Measurements from ENCODE around the gene BAG3.
"Not testable (repeated sequence)": the region's sequence is repeated elsewhere in the genome, so short reads cannot be mapped to it uniquely, and the experiment has no call there.

BAG3 gene

DNA sequence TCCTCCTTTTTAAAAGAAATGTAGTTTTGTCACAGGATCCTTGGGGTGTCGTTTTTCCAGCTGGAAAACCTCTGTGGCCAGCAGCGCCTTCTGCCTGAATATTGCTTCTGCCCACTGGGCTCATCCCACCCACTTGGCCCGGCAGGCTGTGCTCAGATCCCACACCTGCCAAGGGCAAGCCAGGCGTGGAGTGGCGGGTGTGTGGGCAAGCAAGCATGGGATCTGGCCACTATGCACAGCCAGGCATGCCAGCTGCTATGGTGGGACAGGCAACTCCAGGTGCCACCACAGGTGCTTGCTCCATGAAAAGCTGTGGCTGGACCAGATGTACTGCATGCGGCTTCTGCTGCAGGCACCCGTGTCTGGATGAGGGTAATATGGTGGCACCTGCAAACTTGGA is 43.4 kb downstream of the BAG3 start:
- DNase-seq: no peak

DNA sequence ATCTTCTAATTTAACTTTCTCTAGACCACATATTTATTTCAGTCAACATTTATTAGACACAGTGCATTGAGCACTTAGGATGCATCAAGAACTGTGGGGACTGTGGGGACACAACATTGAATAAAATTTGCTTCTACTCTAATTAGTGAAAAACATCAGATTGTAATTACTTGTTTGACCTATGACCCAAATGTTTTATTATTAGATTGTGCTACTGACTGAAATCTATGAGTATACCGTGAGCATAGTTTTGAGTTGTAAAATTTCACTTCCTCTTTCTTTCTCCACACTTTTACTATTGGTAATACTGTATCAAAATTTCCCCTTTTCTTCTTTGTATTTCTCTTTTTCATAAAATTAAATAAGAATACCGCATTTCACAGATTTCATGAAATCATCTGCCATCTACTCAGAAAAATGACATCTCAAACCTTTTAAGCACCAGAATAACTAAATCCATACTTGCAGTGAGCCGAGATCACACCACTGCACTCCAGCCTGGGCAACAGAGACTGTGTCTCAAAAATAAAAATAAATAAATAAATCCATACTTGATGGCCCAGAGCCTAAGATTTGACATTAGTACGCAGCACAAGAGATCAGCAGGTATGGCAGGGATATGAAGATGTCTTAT is 49.3 kb downstream of the BAG3 start:
- DNase-seq: no peak

DNA sequence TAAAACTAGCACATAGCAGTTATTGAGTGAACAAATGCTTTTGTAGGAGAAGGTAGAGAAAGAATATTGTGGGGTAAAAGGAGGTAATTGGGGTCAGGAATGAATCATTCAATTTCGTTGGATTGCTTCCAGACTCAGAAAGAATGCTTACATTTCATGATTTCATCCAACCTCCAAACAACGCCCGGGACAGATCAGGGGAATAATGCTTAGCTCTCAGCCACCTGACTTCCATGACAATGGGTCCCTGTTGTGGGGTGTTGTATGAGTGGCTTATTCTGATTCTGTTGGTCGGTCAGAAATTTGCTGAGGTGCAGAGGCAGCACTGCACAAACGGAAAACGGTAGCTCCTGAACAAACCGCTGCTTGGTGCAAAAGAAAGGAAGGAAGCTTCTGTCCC is 50.7 kb downstream of the BAG3 start:
- DNase-seq: no peak

GRCh38 chr10:119702583-119702982 is 51.4 kb downstream of the BAG3 start:
- peak; percentile 54 for DNase-seq

DNA sequence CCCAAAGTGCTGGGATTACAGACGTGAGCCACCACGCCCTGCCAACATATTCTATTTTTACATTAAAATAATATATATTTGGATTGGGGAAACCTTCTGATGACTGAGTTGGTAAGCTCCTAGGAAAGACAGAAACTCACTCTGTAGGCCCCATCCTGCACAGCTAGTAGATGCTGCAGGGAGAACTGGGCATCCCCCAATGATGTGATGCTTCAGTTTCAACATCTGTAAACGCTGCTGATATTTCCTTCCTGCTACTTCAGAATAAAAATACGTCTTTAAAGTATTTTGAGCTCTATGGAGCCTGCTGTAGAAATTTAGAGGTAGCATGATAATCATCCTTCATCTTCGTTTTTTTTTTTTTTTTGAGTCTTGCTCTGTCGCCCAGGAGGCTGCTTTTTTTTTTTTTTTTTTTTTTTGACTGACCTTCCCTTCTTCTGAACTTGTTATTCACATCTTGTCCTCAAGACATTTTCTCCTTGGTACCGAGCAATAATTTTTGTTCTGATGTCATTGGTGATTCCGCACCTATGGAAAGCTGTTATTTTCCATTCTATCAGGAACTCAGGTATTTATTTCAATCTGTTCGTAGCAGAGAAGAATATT is 52.8 kb downstream of the BAG3 start:
- no peak for DNase-seq

- DNase-seq: peak; percentile 76
Measured at GRCh38 chr10:119705434-119705831, 54.3 kb downstream of the BAG3 start.

DNA sequence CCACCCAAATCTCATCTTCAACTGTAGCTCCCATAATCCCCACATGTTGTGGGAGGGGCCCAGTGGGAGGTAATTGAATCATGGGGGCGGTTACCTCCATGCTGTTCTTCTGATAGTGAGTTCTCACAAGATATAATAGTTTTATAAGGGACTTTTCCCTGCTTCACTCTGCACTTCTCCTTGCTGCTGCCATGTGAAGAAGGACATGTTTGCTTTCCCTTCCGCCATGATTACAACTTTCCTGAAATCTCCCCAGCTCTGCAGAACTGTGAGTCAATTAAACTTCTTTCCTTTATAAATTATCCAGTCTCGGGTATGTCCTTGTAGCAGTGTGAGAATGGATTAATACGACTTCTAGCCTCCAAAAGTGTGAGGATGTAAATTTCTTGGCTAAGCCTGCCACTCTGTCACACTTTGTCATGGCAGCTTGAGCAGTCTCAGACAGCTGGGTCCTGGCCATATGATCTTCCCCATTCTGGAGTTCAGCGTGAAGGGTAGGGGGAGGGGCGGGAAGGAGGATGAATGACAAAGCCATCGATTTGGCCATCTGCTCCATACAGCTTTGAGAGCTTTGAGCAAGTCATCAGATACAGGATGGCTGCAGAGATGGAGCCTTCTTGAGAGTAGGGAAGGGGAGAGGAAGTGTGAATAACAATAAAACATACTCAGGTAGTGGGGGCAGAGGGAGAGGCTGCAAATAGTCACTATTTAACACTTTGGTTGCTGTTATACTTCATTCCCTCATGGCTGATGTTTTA is 55.5 kb downstream of the BAG3 start:
- DNase-seq: no peak

- DNase-seq: peak; percentile 35
Measured at GRCh38 chr10:119707331-119707730, 56.2 kb downstream of the BAG3 start.

DNA sequence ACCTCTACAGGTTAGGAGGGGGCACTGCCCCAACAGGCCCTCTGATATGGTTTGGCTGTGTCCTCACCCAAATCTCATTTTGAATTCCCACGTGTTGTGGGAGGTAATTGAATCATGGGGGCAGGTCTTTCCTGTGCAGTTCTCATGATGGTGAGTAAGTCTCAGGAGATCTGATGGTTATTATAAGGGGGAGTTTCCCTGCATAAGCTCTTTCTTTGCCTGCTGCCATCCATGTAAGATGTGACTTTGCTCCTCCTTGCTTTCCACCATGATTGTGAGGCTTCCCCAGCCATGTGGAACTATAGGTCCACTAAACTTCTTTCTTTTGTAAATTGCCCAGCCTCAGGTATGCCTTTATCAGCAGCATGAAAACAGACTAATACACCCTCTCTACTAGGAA is 59.8 kb downstream of the BAG3 start:
- not testable (repeated sequence) for DNase-seq

DNA sequence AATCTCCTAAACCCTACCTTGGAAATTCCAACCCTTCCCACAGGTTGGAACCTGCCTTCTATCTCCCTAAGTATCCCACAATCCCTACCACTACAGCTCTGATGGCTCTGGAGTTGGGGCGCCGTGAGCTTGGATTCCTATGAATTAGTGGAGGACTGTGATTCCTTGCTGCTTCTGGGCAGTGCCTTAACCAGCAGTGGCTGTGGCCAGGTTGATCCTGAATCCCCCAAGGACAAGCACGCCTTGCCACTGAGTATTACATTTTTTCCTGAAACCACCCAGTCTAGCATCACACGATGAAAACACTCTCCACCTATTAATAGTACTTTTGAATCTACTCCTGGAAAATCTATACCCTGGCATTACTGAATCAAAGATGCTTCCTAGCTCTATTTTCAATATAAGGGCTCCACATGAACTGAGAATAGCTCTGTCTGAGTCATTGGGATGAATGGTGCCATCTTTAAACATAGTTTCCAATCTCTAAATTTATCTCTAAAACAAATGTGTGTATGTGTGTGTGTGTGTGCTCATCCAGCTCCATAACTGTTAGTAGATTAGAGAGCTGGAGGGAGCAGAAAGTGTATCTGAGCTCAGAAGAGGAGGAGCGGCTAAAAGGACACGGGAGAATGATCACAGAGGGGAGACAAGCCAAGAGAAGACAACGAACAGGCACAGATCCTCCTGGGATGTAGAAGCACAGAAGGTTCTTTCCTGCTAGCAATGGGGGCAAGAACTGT is 62.7 kb downstream of the BAG3 start:
- DNase-seq: no peak

DNA sequence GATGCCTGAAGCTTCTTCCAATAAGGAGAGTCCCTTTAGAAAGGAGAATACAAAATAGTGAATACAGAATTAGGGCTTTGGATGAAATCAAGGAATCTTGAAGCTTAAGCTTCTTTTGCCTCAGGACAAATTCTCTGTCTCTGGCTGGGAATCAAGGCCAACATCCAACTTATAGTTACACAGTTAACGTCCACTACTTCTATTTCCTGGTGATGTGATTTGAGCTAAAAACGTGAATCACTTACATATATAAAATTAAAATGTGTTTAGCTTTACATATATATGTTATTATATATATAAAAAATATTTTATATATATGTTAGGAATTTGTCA is 63.3 kb downstream of the BAG3 start:
- DNase-seq: no peak

- no peak for DNase-seq
Measured at GRCh38 chr10:119715628-119716505, 64.7 kb downstream of the BAG3 start.

GRCh38 chr10:119723161-119723560 is 72.0 kb downstream of the BAG3 start:
- no peak for DNase-seq

DNA sequence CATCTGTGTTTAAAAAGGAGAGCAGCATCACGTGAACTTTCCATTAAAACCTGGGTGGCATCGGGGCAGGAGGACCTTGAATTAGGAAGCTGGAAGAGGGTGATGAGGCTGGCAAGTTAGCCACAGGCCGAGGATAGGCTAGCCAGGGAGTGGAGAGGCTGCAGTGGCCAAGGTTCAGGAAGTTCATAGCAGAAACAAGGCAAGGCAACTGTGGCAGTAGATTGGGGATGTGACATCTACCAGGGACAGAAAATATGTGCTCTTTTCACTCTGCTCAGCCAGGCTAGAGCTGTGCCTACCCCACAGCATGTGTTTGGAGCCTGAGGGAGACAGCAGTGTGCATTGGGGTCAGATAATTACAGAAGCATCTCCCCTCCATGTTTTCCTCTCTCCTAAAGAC is 72.4 kb downstream of the BAG3 start:
- DNase-seq: no peak

DNA sequence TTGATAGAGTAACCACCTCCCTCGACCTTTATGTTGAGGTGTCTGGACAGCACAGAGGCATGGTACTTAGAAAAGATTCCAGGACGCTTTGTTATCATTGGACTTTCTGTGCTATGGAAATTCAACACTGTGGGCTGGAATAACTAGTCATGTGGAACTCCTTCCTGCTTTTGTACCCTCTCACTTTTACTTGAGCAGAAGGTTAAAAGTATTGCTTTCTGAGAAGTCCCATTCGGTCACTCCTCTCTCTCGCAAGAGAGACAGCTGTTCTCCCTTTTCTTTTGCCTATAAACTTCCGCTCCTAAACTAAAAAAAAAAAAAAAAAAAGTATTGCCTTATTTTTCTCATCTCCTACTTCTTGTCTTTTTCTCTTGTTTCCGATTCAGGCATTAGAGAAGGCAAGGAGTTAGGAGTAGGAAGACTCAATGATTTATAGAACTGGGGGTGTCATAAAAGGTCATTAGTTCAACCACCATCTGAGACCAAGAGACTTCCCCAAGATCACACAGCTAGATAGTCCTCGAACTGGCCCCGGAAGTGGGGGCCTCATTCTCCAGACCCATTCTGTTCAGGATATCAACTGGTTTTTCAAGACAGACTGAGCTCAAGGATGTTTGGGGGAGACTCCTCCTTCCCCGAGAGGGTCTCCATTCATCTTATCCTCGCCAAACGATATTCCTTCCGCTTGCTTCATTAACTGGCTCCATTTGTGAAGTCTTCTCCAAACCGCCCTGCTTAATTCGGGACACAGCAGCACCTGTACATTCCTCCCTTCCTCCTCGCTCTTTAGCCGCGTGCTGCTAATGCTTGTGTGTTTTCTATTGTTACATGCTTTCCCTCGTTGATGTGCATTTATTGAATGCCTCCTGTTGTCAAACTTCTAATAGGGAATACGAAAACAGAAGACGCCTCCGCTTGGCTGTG is 73.7 kb downstream of the BAG3 start:
- no peak for DNase-seq

DNA sequence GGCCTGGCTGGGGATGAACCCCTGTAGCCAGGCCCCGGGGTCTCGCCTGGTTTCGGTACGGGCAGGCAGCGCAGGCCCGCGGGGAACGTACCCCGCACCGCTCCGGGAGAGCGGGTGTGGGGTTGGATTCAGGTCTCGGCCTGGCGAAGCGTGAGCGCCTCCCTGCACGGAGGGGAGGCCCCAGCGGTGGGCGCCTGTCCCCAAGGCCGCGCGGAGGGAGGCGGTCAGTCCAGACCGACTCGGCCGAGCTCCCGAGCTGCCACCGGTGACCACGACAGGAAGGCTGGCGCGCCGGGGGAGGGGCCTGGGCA is 74.3 kb downstream of the BAG3 start:
- no peak for DNase-seq

GRCh38 chr10:119725828-119726675 is 74.9 kb downstream of the BAG3 start, which contains the start of gene INPP5F:
Gene INPP5F, plus strand, starts transcription at chr10:119726050. Its CDS starts 213 bp downstream, at chr10:119726263.
- peak; percentile 100 for DNase-seq

DNA sequence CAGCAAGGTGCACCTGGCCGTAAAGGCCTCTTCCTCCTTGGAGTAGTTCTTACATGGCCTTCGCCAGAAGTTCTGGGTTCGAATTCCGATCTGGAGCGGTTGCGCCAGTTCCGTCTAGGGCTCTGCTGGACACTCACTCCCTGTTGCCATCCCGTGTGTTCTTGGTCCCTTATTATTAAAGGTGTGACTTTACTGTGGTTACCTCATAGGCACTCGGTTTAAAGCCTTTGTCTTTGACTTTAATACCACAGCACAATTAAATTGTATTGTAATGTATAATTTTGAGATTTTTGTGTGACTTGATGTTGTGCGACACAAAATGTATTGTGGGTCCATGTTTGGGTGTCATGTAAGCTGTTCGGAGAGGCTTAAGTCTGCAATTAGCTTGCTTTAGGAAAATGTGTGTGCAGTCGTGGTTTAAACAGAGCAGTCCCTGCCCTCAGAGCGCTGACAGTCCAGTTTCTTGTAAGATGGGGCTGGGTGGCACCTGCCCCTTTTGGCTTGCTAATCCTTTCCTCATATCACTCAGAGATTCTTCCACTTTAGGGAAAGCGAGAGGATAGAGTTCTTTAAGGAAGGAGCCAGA is 75.6 kb downstream of the BAG3 start:
- no peak for DNase-seq

Measured in activated CD4-positive, alpha-beta T cell treated with anti-CD3 and anti-CD28 coated beads, Interleukin-2, amount 50 U/mL, for 16 hours (primary cell).